SW 1271 (cell line): ENCODE results near the gene FAM111B.
A peak's percentile ranks its signal among the peaks of the same experiment; 100 is the strongest.
"Not testable (repeated sequence)": the region's sequence is repeated elsewhere in the genome, so short reads cannot be mapped to it uniquely, and the experiment has no call there.

Experiments
- DNase-seq, 2 experiments: peaks; one replicate each; lab custom pipeline; 2025; lab: John Stamatoyannopoulos, UW

FAM111B gene

GRCh38 chr11:59106363-59107336, at the start of gene FAM111B:
Gene FAM111B (plus strand): TSS chr11:59107237. CDS start chr11:59109626, 2,389 bp downstream.
- DNase-seq: peak; percentile 90 to 96

GRCh38 chr11:59058120-59059033, 48.7 kb upstream of the FAM111B start:
- peak; percentile 50 to 79 for DNase-seq

GRCh38 chr11:59060096-59060495, 46.9 kb upstream of the FAM111B start:
- not testable (repeated sequence) for DNase-seq

- no peak for DNase-seq
Observed at GRCh38 chr11:59062602-59063529, 44.2 kb upstream of the FAM111B start.

GRCh38 chr11:59063996-59064727, 42.9 kb upstream of the FAM111B start:
- DNase-seq: not testable (repeated sequence)

- DNase-seq: no peak
Observed at GRCh38 chr11:59069087-59069486, 38.0 kb upstream of the FAM111B start.

GRCh38 chr11:59076876-59077571, 30.0 kb upstream of the FAM111B start:
- no peak for DNase-seq

GRCh38 chr11:59078435-59078834, 28.6 kb upstream of the FAM111B start:
- no peak for DNase-seq

GRCh38 chr11:59079086-59079485, 28.0 kb upstream of the FAM111B start:
- no peak for DNase-seq

- DNase-seq: not testable (repeated sequence)
Observed at GRCh38 chr11:59080421-59080820, 26.6 kb upstream of the FAM111B start.

GRCh38 chr11:59081430-59082020, 25.5 kb upstream of the FAM111B start:
- not testable (repeated sequence) for DNase-seq

- not testable (repeated sequence) for DNase-seq
Observed at GRCh38 chr11:59086007-59086406, 21.0 kb upstream of the FAM111B start, which contains the start of gene GLYATL1B. Gene GLYATL1B (plus strand): TSS chr11:59086307. CDS start chr11:59086307, 0 bp downstream.

GRCh38 chr11:59088162-59088561, 18.9 kb upstream of the FAM111B start:
- DNase-seq: no peak

GRCh38 chr11:59093576-59093975, 13.5 kb upstream of the FAM111B start:
- DNase-seq: not testable (repeated sequence)

- DNase-seq: not testable (repeated sequence)
Observed at GRCh38 chr11:59095225-59095624, 11.8 kb upstream of the FAM111B start.

- not testable (repeated sequence) for DNase-seq
Observed at GRCh38 chr11:59095972-59096575, 11.0 kb upstream of the FAM111B start.

GRCh38 chr11:59097113-59097708, 9.8 kb upstream of the FAM111B start:
- DNase-seq: peak in 1 of 2 experiments; percentile 44

- not testable (repeated sequence) for DNase-seq
Observed at GRCh38 chr11:59097938-59098337, 9.1 kb upstream of the FAM111B start.
